ENCODE measurements around the gene LAMC3. TPM values are rescaled to one million over a fixed set of nuclear protein-coding genes. Genes with fewer than 3 reads are reported as not detected.
A peak's percentile ranks its signal among the peaks of the same experiment; 100 is the strongest.

Gene LAMC3
- total and polyA plus RNA-seq, 8 donors: 0.61 to 9.6 (median 0.93) TPM; not detected in 1

GRCh38 chr9:131111186-131111853, 102.3 kb downstream of the LAMC3 start:
- no peaks in the 10 kb centered on the region for H3K4me1 ChIP-seq
- TF ChIP-seq EP300 (IDR thresholded peaks at IDR 0.05) (no peak), POLR2A (IDR thresholded peaks at IDR 0.05) (no peak), POLR2AphosphoS5 (IDR thresholded peaks at IDR 0.05) (no peak), CTCF (IDR thresholded peaks at IDR 0.05) (no peak)
- H3K9me3 ChIP-seq: no peaks in the 10 kb centered on the region
- no peak for DNase-seq
- WGBS, 5 donors: 59 to 71% (median 67%) methylated on average over 9 to 10 of the region's 10 CpGs
- no peak overlapping the region for H3K4me3 ChIP-seq
- no peaks in the 10 kb centered on the region for H3K36me3 ChIP-seq
- H3K27ac ChIP-seq: no peak overlapping the region
- intact Hi-C loops (cut with DNase I; ENCODE audit: low total_unique reads): no loop called here
- H3K27me3 ChIP-seq: peaks cover 0 to 4% (median 0%) of the 10 kb centered on the region in 3 donors

- intact Hi-C loops (cut with DNase I; ENCODE audit: low total_unique reads): no loop called here
- H3K27ac ChIP-seq: no peak overlapping the region
Observed at GRCh38 chr9:131111854-131112311, 102.9 kb downstream of the LAMC3 start.

GRCh38 chr9:131112374-131113154, 103.6 kb downstream of the LAMC3 start:
- intact Hi-C loops (cut with DNase I; ENCODE audit: low total_unique reads): no loop called here
- 85 to 91% (median 86%) methylated on average over 22 to 23 of the region's 23 CpGs for WGBS, 5 donors
- Histone ChIP-seq H3K27me3 (peaks cover 0 to 4% (median 0%) of the 10 kb centered on the region in 3 donors), H3K4me3 (no peak overlapping the region), H3K27ac (no peak overlapping the region), H3K36me3 (no peaks in the 10 kb centered on the region), H3K9me3 (no peaks in the 10 kb centered on the region), H3K4me1 (no peaks in the 10 kb centered on the region)
- DNase-seq: no peak
- TF ChIP-seq POLR2AphosphoS5 (IDR thresholded peaks at IDR 0.05): no peak
- no peak for TF ChIP-seq POLR2A (IDR thresholded peaks at IDR 0.05)
- no peak for TF ChIP-seq EP300 (IDR thresholded peaks at IDR 0.05)
- TF ChIP-seq CTCF (IDR thresholded peaks at IDR 0.05): no peak

More at GRCh38 chr9:131111854-131112311, 102.9 kb downstream of the LAMC3 start:
- Histone ChIP-seq H3K36me3 (no peaks in the 10 kb centered on the region), H3K4me1 (no peaks in the 10 kb centered on the region), H3K4me3 (no peak overlapping the region), H3K9me3 (no peaks in the 10 kb centered on the region), H3K27me3 (peaks cover 0 to 4% (median 0%) of the 10 kb centered on the region in 3 donors)
- 73 to 85% (median 80%) methylated on average over 23 to 25 of the region's 25 CpGs for WGBS, 5 donors
- peak in 1 of 2 donors; percentile 75 for DNase-seq
- TF ChIP-seq EP300 (IDR thresholded peaks at IDR 0.05) (no peak), CTCF (IDR thresholded peaks at IDR 0.05) (no peak), POLR2A (IDR thresholded peaks at IDR 0.05) (no peak), POLR2AphosphoS5 (IDR thresholded peaks at IDR 0.05) (no peak)

GRCh38 chr9:131113655-131114054, 104.7 kb downstream of the LAMC3 start:
- no peak for TF ChIP-seq POLR2AphosphoS5 (IDR thresholded peaks at IDR 0.05)
- no peak for TF ChIP-seq POLR2A (IDR thresholded peaks at IDR 0.05)
- TF ChIP-seq EP300 (IDR thresholded peaks at IDR 0.05): no peak
- no peak for TF ChIP-seq CTCF (IDR thresholded peaks at IDR 0.05)
- DNase-seq: no peak
- no peaks in the 10 kb centered on the region for H3K4me1 ChIP-seq
- H3K9me3 ChIP-seq: no peaks in the 10 kb centered on the region
- H3K27ac ChIP-seq: no peak overlapping the region
- no peaks in the 10 kb centered on the region for H3K36me3 ChIP-seq
- 85 to 92% (median 86%) methylated on average over 8 of the region's 8 CpGs for WGBS, 5 donors
- H3K4me3 ChIP-seq: no peak overlapping the region
- intact Hi-C loops (cut with DNase I; ENCODE audit: low total_unique reads): no loop called here
- H3K27me3 ChIP-seq: peaks cover 0 to 4% (median 0%) of the 10 kb centered on the region in 3 donors

All from stomach (tissue), 9 donors.